Stimulated activated CD4-positive, alpha-beta T cell treated with anti-CD3 and anti-CD28 coated beads, TNF-alpha, amount 100 ng/mL, for 48 hours (primary cell): ENCODE results near the gene DNASE1L3.

Experiments used
- DNase-seq, 3 donors: peaks; one replicate each; pipeline ENCODE4 v3.0.0-alpha.2; 2020; ENCODE audit warnings: low read depth in 3 of 3

Gene DNASE1L3

GRCh38 chr3:58160399-58160798 lies 50.4 kb downstream of the DNASE1L3 start:
- no peak for DNase-seq

GRCh38 chr3:58158442-58159153 lies 52.2 kb downstream of the DNASE1L3 start:
- no peak for DNase-seq

- DNase-seq: no peak
Observed at GRCh38 chr3:58157700-58158099, 53.1 kb downstream of the DNASE1L3 start.

- no peak for DNase-seq
Observed at GRCh38 chr3:58155838-58156237, 54.9 kb downstream of the DNASE1L3 start.

GRCh38 chr3:58154626-58155449 lies 55.9 kb downstream of the DNASE1L3 start:
- no peak for DNase-seq

- no peak for DNase-seq
Observed at GRCh38 chr3:58153371-58153770, 57.4 kb downstream of the DNASE1L3 start.

- DNase-seq: no peak
Observed at GRCh38 chr3:58152225-58153015, 58.4 kb downstream of the DNASE1L3 start.

- DNase-seq: no peak
Observed at GRCh38 chr3:58151637-58152036, 59.1 kb downstream of the DNASE1L3 start.

- DNase-seq: no peak
Observed at GRCh38 chr3:58150810-58151199, 60.0 kb downstream of the DNASE1L3 start.

- DNase-seq: no peak
Observed at GRCh38 chr3:58150130-58150809, 60.5 kb downstream of the DNASE1L3 start.

GRCh38 chr3:58148049-58148448 lies 62.7 kb downstream of the DNASE1L3 start:
- no peak for DNase-seq

GRCh38 chr3:58144478-58145325 lies 66.1 kb downstream of the DNASE1L3 start:
- DNase-seq: no peak

- no peak for DNase-seq
Observed at GRCh38 chr3:58143417-58144055, 67.2 kb downstream of the DNASE1L3 start.
